ENCODE results near the gene OR10G7.

- TF ChIP-seq POLR2AphosphoS5 (IDR thresholded peaks at IDR 0.05; ENCODE audit: low read depth, low read length) (no peak), REST (IDR thresholded peaks at IDR 0.05; ENCODE audit: insufficient read depth in 1 of 2, low read depth in 2 of 2, low read length in 2 of 2) (no peak), TAF1 (IDR thresholded peaks at IDR 0.05; ENCODE audit: borderline replicate concordance, insufficient read depth, low read length) (no peak)
Observed at GRCh38 chr11:124080327-124081001, 39.3 kb upstream of the OR10G7 start.
